Activated T-cell treated with anti-CD3 and anti-CD28 coated beads for 4 hours (primary cell): ENCODE data around the gene ACAD10.
"Not testable (repeated sequence)": the region's sequence is repeated elsewhere in the genome, so short reads cannot be mapped to it uniquely, and the experiment has no call there.

Experiments used
- DNase-seq: peaks from one replicate; pipeline ENCODE4 v3.0.0-alpha.2; 2020

ACAD10 gene

GRCh38 chr12:111685811-111686573, at the start of gene ACAD10, which contains the start of gene BRAP:
ACAD10 (plus strand) TSS chr12:111686053; CDS start chr12:111692710, 6,657 bp downstream.
BRAP (minus strand) TSS chr12:111685956; CDS start chr12:111685792, 164 bp downstream.
- peak; percentile 83 for DNase-seq

GRCh38 chr12:111636209-111636945, 49.5 kb upstream of the ACAD10 start:
- DNase-seq: no peak

- DNase-seq: no peak
Observed at GRCh38 chr12:111638556-111638955, 47.3 kb upstream of the ACAD10 start.

DNA sequence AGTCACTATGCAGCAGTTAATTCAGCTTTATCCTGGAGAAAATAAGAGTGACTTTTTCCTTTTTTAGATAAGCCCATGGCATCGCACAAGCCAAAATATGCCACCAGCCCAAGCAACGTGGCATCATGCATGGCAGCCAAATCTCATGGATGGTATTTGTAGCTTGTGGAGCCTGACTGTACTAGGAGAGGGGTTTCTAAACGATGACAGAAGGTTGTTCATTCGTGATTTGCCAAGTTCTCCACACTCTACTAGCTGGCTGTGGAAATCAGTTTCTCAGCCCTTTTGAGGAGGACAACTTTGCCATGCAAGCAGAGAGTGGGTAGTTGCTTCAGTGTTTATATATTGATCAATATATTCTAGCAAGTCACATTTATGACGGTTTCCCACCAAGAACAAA, 45.3 kb upstream of the ACAD10 start:
- DNase-seq: no peak

- no peak for DNase-seq
Observed at GRCh38 chr12:111642681-111643426, 43.0 kb upstream of the ACAD10 start.

DNA sequence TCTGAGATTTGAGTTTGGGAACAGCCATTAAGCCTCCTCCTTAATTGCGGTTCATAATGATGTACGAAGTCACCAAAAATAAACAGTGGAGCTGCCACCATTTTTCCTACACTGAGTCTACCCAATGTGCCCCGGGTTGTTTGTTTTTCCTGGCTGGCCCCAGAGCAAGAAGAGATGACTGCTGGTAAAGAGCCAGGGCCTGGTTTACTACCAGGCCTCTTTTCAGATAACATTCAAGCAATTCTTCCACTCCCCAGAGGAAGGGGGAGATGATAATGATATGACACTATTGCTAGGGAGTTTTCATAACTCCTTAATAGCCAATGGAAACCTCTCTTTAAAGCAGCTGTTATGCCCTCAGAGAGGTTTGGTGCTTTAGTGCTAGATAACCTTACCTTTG, 42.4 kb upstream of the ACAD10 start:
- DNase-seq: no peak

DNA sequence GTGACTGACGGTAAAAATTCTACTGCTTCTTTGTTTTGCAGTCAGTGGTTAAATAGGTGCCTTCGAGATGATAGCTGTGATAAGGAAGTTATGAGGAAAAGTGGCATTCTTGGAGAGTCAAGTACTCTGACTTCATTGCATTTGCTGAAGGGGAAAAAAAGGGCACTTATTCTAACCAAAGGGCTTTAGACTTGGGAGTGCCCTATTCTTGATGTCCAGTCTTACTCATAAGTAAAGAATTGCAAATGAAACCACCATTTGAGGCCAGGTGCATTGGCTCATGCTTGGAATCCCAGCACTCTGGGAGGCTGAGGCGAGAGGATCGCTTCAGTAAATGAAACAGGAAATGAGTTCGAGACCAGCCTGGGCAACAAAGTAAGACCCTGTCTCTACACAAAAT, 40.4 kb upstream of the ACAD10 start:
- no peak for DNase-seq

DNA sequence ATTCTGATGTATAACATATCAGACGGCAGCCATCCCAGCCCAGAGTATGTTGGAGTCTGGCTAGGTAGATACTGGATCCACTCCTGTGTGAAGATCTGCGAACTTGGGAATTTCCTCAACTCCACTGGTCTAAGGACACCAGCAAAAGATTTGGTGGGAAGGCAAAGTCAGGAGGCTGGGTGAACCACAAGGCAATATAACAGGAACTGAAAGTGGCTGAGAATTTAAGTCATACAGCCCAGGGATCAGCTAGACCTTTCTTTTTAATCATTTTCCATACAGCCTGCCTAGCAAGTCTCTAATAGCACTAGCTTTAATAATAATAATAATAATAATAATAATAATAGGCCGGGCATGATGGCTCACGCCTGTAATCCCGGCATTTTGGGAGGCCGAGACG, 34.9 kb upstream of the ACAD10 start:
- DNase-seq: no peak

DNA sequence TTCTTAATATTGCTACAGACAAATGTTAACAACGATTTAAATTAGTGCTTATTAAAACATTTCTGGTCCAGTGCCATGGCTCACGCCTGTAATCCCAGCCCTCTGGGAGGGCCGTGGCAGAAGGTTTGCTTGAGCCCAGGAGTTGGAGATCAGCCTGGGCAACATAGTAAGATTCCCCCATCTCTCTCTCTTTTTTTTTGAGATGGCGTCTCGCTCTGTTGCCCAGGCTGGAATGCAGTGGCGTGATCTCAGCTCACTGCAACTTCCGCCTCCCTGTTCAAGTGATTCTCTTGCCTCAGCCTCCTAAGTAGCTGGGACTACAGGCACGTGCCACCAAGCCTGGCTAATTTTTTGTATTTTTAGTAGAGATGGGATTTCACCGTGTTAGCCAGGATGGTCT, 33.3 kb upstream of the ACAD10 start:
- not testable (repeated sequence) for DNase-seq

DNA sequence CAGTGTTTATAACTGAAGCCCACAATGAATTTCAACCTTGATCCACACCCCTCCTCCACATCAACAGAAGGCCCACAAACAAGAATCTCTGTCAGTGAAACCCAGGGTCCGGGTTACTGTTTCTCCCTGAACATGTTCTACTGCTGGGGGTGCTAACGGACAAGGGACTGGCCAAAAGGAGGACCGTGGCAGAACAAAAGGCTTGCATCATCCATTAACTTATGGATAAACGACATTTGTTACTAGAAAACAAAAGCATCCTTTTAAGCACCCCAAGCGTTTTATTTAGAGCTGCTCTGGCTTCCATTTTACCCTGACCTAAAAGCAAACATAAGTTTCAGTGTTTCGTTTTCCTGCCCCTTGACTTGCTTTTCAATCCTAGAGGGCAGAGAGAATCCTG, 32.3 kb upstream of the ACAD10 start:
- no peak for DNase-seq

DNA sequence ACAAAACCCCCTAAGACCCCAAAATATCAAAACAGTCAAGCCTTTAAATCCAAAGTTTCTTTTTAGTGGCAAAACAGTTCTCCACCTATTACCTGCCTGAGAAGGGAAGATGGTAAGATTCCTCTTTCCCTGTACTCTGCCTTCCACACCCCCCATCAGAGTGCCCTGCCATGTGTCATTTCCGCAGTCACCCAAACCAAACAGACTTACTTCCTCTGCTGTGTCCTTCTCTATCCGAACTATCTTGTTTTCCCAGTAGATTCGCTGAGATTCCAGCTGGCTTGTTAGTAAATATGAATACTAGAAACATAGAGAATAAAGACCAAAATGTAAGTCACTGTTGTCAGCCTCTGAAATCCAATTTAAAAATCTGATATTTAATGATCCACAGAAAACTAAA, 30.5 kb upstream of the ACAD10 start:
- no peak for DNase-seq

DNA sequence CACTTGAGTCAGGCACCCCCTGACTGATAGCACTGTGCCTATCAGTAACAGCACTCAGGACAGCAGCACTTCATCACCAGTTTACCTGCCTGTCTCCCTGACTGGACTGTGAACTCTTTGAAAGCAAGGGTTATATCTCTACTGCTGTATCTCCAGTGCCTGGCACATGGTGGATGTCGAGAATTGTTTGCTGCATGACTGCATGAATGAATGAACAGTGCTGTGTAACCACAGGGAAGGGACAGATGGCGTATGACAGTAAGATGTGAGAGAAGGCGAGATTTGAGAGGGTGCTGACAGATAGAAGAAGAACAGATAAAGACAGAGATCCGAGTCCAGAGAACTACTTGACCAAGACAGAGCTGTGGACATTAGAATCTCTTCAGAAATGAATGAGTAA, 29.8 kb upstream of the ACAD10 start:
- DNase-seq: no peak

GRCh38 chr12:111664499-111664898, 21.4 kb upstream of the ACAD10 start:
- DNase-seq: no peak

GRCh38 chr12:111664961-111665865, 20.6 kb upstream of the ACAD10 start:
- DNase-seq: no peak

DNA sequence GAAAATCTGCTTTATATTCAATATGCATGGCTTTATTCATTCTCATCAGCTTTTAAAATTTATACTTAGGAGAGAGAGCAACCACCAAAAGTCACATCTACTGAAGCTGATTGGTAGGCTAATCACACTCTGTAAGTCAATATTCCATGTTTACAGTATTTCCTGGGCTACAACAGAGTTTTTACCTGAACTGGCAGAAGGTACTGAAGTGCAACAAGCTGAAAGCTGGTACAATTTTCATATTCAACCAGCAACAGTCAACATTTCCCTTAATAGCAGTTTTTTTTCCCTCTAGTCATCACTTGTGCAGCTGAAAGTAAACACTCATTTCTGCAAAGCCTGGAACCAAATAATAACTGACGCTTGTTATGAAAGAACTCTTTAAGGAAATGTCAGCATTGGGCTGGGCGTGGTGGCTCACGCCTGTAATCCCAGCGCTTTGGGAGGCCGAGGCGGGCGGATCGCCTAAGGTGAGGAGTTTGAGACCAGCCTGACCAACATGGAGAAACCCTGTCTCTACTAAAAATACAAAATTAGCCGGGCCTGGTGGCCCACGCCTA, 13.0 kb upstream of the ACAD10 start:
- no peak for DNase-seq

GRCh38 chr12:111673503-111673902, 12.3 kb upstream of the ACAD10 start:
- DNase-seq: no peak

DNA sequence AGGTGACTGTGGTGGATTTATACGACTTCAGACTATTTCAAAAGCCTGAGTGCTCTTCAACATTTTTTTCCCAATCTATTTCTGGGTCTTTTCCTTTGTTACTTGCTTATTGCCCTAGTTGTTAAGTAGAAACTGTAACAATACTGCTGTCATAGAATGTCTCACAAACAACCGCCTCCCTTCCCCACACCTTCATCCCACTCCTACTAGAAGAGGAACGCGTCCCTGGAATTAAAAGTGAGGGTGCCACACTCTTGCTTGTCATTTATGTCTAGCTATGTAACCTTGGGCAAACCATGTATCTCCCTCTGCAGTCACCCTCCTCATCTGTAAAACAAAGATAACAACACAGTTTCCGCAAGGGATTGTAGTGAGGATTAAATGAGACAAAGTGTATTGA, 8.7 kb upstream of the ACAD10 start:
- no peak for DNase-seq

GRCh38 chr12:111684485-111685198, 1.2 kb upstream of the ACAD10 start:
- DNase-seq: not testable (repeated sequence)

GRCh38 chr12:111685322-111685810, 487 bp upstream of the ACAD10 start:
- DNase-seq: no peak

DNA sequence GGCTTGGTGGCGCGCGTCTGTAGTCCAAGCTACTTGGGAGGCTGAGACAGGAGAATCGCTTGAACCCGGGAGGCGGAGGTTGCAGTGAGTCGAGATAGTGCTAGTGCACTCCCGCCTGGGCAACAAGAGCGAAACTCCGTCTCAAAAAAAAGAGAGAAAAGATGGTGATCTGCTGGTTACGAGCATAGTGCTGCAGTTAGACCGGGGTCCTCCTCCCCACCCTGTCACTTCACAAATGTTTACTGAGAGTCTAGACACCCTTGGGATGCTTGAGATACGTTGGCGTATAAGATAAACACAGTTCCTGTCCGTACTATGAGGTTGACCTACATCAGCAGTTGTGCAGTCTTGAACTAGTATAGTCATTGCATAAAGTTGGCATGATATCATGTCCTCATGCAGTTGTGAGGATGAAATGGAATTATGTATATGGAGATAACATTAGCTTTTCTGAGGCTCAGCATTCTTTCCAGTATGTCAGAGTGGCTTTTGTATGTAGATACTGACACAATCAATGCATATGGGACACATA, 787 bp downstream of the ACAD10 start:
- DNase-seq: no peak

- DNase-seq: no peak
Observed at GRCh38 chr12:111687255-111687654, 1.4 kb downstream of the ACAD10 start.
